HEK293 (cell line): ENCODE data around the gene ALDOA.
A peak's percentile ranks its signal among the peaks of the same experiment; 100 is the strongest.

ENCODE experiments used
- EGR2 ChIP-seq: fragments of 450-650 bp; formaldehyde crosslinking; IDR thresholded peaks from 2 replicates; pipeline ENCODE4 v1.5.1; 2016; ENCODE audit warnings: low read depth, missing biosample characterization, missing genetic modification characterization
- HOXA7 ChIP-seq: sonication (generic); formaldehyde crosslinking; IDR thresholded peaks from 2 replicates; pipeline ENCODE4 v1.8.1; 2022; ENCODE audit warnings: missing genetic modification reagents, borderline replicate concordance
- HOXC10 ChIP-seq: sonication (generic); formaldehyde crosslinking; IDR thresholded peaks from 2 replicates; pipeline ENCODE4 v1.8.1; 2023; ENCODE audit warnings: mild to moderate bottlenecking, missing genetic modification reagents
- KLF16 ChIP-seq: fragments of 450-650 bp; formaldehyde crosslinking; IDR thresholded peaks from 2 replicates; pipeline ENCODE4 v1.5.1; 2017; ENCODE audit warnings: missing biosample characterization, missing genetic modification characterization
- KLF7 ChIP-seq: fragments of 450-650 bp; formaldehyde crosslinking; IDR thresholded peaks from 2 replicates; pipeline ENCODE4 v1.5.1; 2016; ENCODE audit warnings: missing biosample characterization, missing genetic modification characterization, borderline replicate concordance
- REPIN1 ChIP-seq: fragments of 450-650 bp; formaldehyde crosslinking; IDR thresholded peaks from 2 replicates; pipeline ENCODE4 v1.5.1; 2017; ENCODE audit warnings: missing biosample characterization, missing genetic modification characterization, low read depth
- SETDB1 ChIP-seq: IDR thresholded peaks from one replicate; pipeline ENCODE4 v1.6.1; 2017; ENCODE audit warnings: mild to moderate bottlenecking, low read length, moderate library complexity, mixed read lengths; ENCODE audit not compliant: insufficient read length
- YY2 ChIP-seq: fragments of 450-650 bp; formaldehyde crosslinking; IDR thresholded peaks from 2 replicates; pipeline ENCODE4 v1.5.1; 2016; ENCODE audit warnings: missing biosample characterization, missing genetic modification characterization
- ZBTB20 ChIP-seq: fragments of 450-650 bp; formaldehyde crosslinking; IDR thresholded peaks from 2 replicates; pipeline ENCODE4 v1.5.1; 2016; ENCODE audit warnings: missing biosample characterization, missing genetic modification characterization
- ZBTB48 ChIP-seq: fragments of 450-650 bp; formaldehyde crosslinking; IDR thresholded peaks from 2 replicates; pipeline ENCODE4 v1.5.1; 2016; ENCODE audit warnings: missing biosample characterization, missing genetic modification characterization
- ZBTB7A ChIP-seq: fragments of 450-650 bp; formaldehyde crosslinking; IDR thresholded peaks from 2 replicates; pipeline ENCODE4 v1.5.1; 2016; ENCODE audit warnings: low read depth, missing biosample characterization, missing genetic modification characterization
- ZEB2 ChIP-seq: fragments of 450-650 bp; formaldehyde crosslinking; IDR thresholded peaks from 2 replicates; pipeline ENCODE4 v1.5.1; 2016; ENCODE audit warnings: missing biosample characterization, missing genetic modification characterization
- ZFP3 ChIP-seq: fragments of 450-650 bp; formaldehyde crosslinking; IDR thresholded peaks from 2 replicates; pipeline ENCODE4 v1.5.1; 2016; ENCODE audit warnings: low read depth, missing biosample characterization, missing genetic modification characterization
- ZIC2 ChIP-seq: fragments of 450-650 bp; formaldehyde crosslinking; IDR thresholded peaks from 2 replicates; pipeline ENCODE4 v1.5.1; 2016; ENCODE audit warnings: missing biosample characterization, missing genetic modification characterization
- ZNF132 ChIP-seq: fragments of 450-650 bp; formaldehyde crosslinking; IDR thresholded peaks from 2 replicates; pipeline ENCODE4 v1.5.1; 2017; ENCODE audit warnings: missing biosample characterization, missing genetic modification characterization, borderline replicate concordance
- ZNF140 ChIP-seq: fragments of 450-650 bp; formaldehyde crosslinking; IDR thresholded peaks from 2 replicates; pipeline ENCODE4 v1.5.1; 2016; ENCODE audit warnings: missing biosample characterization, missing genetic modification characterization
- ZNF174 ChIP-seq: fragments of 450-650 bp; formaldehyde crosslinking; IDR thresholded peaks from 2 replicates; pipeline ENCODE4 v1.5.0; 2017; ENCODE audit warnings: missing biosample characterization, mild to moderate bottlenecking, missing genetic modification characterization
- ZNF175 ChIP-seq: fragments of 450-650 bp; formaldehyde crosslinking; IDR thresholded peaks from 2 replicates; pipeline ENCODE4 v1.5.1; 2016; ENCODE audit warnings: missing biosample characterization, missing genetic modification characterization
- ZNF341 ChIP-seq: fragments of 450-650 bp; formaldehyde crosslinking; IDR thresholded peaks from 2 replicates; pipeline ENCODE4; 2016; ENCODE audit warnings: low read depth, missing biosample characterization, missing genetic modification characterization
- ZNF391 ChIP-seq: fragments of 450-650 bp; formaldehyde crosslinking; IDR thresholded peaks from 2 replicates; pipeline ENCODE4 v1.5.1; 2016; ENCODE audit warnings: low read depth, missing biosample characterization, missing genetic modification characterization, borderline replicate concordance
- ZNF426 ChIP-seq: fragments of 450-650 bp; formaldehyde crosslinking; IDR thresholded peaks from 2 replicates; pipeline ENCODE4 v1.5.1; 2017; ENCODE audit warnings: missing biosample characterization, missing genetic modification characterization, mild to moderate bottlenecking, inconsistent platforms, moderate library complexity
- ZNF510 ChIP-seq: fragments of 450-650 bp; formaldehyde crosslinking; IDR thresholded peaks from 2 replicates; pipeline ENCODE4 v1.5.1; 2018; ENCODE audit warnings: mild to moderate bottlenecking, missing genetic modification characterization, missing biosample characterization; ENCODE audit not compliant: insufficient replicate concordance
- ZNF660 ChIP-seq: fragments of 450-650 bp; IDR thresholded peaks from 2 replicates; pipeline ENCODE4 v1.5.1; 2018; ENCODE audit warnings: missing biosample characterization, mild to moderate bottlenecking, missing genetic modification characterization
- ZNF76 ChIP-seq: fragments of 450-650 bp; formaldehyde crosslinking; IDR thresholded peaks from 2 replicates; pipeline ENCODE4; 2016; ENCODE audit warnings: low read depth, missing biosample characterization, missing genetic modification characterization, borderline replicate concordance
- TF ChIP-seq, protein P1 (sequence below): fragments of 450-650 bp; formaldehyde crosslinking; IDR thresholded peaks from 2 replicates; pipeline ENCODE4 v1.5.1; 2016; ENCODE audit warnings: missing biosample characterization, missing genetic modification characterization
- TF ChIP-seq, protein P2 (sequence below): fragments of 450-650 bp; formaldehyde crosslinking; IDR thresholded peaks from 2 replicates; pipeline ENCODE4 v1.5.1; 2016; ENCODE audit warnings: missing biosample characterization, missing genetic modification characterization
- TF ChIP-seq, protein P3 (sequence below): fragments of 450-650 bp; formaldehyde crosslinking; IDR thresholded peaks from 2 replicates; pipeline ENCODE4 v1.5.1; 2016; ENCODE audit warnings: missing biosample characterization, missing genetic modification characterization
- TF ChIP-seq, protein P4 (sequence below): fragments of 450-650 bp; formaldehyde crosslinking; IDR thresholded peaks from 2 replicates; pipeline ENCODE4 v1.5.1; 2016; ENCODE audit warnings: missing biosample characterization, missing genetic modification characterization
- TF ChIP-seq, protein P5 (sequence below): fragments of 450-650 bp; formaldehyde crosslinking; IDR thresholded peaks from 2 replicates; pipeline ENCODE4 v1.5.1; 2016; ENCODE audit warnings: missing biosample characterization, missing genetic modification characterization, low read depth

Gene ALDOA

DNA sequence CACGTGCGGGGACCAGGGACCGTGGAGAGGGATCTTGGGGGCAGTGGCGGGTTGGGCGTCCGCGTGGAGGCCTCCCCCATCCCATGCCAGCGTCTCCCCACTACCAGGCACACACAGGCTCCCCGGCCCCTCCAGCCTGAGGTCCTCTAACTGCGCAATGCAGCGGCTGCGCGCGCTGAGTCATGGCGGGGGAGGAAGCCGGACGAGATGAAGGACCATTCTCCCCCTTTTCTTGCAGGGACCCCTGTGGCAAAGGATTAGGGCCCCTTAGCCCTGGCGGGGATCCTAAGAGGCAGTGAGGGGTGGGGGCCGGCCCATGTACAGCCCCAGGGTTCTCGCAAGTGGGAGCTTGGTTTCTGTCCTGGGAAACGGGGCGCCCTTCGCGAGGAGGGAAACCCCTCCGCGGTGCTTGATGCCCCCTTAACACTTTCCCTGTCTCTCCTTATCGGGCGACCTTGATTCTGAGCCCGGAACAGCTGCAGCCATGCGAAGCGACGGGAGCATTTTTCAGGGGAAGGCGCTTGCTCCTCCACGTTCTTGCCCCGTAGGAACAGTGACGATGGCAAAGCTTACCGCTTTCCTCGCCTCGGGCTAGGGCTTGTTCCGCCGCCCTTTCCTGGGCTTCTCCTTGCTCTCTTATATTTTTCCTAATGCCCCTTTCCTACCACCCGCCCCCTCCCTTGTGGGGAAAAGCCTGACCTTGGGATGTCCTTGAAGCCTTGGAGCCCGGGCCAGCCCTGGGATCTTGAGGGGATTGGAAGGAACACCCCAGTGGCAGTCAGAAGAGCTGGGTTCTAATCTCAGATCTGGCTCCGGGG is 592 bp downstream of the ALDOA start (continued):
- TF ChIP-seq, protein P1, sequence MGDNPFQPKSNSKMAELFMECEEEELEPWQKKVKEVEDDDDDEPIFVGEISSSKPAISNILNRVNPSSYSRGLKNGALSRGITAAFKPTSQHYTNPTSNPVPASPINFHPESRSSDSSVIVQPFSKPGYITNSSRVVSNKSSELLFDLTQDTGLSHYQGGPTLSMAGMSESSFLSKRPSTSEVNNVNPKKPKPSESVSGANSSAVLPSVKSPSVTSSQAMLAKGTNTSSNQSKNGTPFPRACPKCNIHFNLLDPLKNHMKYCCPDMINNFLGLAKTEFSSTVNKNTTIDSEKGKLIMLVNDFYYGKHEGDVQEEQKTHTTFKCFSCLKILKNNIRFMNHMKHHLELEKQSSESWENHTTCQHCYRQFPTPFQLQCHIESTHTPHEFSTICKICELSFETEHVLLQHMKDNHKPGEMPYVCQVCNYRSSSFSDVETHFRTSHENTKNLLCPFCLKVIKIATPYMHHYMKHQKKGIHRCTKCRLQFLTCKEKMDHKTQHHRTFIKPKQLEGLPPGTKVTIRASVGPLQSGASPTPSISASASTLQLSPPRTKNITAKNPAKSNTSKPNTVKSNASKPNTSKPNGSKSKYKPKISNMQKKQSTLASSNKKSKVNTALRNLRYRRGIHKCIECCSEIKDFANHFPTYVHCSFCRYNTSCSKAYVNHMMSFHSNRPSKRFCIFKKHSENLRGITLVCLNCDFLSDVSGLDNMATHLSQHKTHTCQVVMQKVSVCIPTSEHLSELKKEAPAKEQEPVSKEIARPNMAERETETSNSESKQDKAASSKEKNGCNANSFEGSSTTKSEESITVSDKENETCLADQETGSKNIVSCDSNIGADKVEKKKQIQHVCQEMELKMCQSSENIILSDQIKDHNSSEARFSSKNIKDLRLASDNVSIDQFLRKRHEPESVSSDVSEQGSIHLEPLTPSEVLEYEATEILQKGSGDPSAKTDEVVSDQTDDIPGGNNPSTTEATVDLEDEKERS (tag by site-specific recombination) = no peak
- TF ChIP-seq ZBTB7A (tag by site-specific recombination) (peak; percentile 47; the same call in 1 of the 2 replicates), SETDB1 (no peak), ZNF510 (tag by site-specific recombination) (no peak), ZBTB20 (no peak; the same call in 1 of the 2 replicates), ZNF175 (tag by site-specific recombination) (no peak), ZNF341 (tag by site-specific recombination) (no peak), ZNF132 (tag by site-specific recombination) (no peak), KLF7 (tag by site-specific recombination) (peak; percentile 35; the same call in 1 of the 2 replicates), REPIN1 (tag by site-specific recombination) (peak; percentile 58; the same call in 1 of the 2 replicates), EGR2 (no peak), HOXA7 (CRISPR knock-in tag) (no peak), ZFP3 (tag by site-specific recombination) (no peak), HOXC10 (no peak), ZNF426 (tag by site-specific recombination) (no peak), ZNF140 (no peak), ZNF76 (tag by site-specific recombination) (peak; percentile 38; the same call in 1 of the 2 replicates), KLF16 (tag by site-specific recombination) (peak; percentile 44; the same call in 1 of the 2 replicates), ZEB2 (tag by site-specific recombination) (no peak), ZBTB48 (tag by site-specific recombination) (peak; percentile 88), ZNF174 (tag by site-specific recombination) (no peak), ZNF660 (tag by site-specific recombination) (0 out of 2 replicates have a peak, but pooled peaks have one; percentile 2), YY2 (tag by site-specific recombination) (peak; percentile 60), ZIC2 (peak; percentile 33; the same call in 1 of the 2 replicates), ZNF391 (peak; percentile 51; the same call in 1 of the 2 replicates)
- TF ChIP-seq, protein P2, sequence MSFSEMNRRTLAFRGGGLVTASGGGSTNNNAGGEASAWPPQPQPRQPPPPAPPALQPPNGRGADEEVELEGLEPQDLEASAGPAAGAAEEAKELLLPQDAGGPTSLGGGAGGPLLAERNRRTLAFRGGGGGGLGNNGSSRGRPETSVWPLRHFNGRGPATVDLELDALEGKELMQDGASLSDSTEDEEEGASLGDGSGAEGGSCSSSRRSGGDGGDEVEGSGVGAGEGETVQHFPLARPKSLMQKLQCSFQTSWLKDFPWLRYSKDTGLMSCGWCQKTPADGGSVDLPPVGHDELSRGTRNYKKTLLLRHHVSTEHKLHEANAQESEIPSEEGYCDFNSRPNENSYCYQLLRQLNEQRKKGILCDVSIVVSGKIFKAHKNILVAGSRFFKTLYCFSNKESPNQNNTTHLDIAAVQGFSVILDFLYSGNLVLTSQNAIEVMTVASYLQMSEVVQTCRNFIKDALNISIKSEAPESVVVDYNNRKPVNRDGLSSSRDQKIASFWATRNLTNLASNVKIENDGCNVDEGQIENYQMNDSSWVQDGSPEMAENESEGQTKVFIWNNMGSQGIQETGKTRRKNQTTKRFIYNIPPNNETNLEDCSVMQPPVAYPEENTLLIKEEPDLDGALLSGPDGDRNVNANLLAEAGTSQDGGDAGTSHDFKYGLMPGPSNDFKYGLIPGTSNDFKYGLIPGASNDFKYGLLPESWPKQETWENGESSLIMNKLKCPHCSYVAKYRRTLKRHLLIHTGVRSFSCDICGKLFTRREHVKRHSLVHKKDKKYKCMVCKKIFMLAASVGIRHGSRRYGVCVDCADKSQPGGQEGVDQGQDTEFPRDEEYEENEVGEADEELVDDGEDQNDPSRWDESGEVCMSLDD (tag by site-specific recombination) = no peak
- TF ChIP-seq, protein P3, sequence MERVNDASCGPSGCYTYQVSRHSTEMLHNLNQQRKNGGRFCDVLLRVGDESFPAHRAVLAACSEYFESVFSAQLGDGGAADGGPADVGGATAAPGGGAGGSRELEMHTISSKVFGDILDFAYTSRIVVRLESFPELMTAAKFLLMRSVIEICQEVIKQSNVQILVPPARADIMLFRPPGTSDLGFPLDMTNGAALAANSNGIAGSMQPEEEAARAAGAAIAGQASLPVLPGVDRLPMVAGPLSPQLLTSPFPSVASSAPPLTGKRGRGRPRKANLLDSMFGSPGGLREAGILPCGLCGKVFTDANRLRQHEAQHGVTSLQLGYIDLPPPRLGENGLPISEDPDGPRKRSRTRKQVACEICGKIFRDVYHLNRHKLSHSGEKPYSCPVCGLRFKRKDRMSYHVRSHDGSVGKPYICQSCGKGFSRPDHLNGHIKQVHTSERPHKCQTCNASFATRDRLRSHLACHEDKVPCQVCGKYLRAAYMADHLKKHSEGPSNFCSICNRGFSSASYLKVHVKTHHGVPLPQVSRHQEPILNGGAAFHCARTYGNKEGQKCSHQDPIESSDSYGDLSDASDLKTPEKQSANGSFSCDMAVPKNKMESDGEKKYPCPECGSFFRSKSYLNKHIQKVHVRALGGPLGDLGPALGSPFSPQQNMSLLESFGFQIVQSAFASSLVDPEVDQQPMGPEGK (tag by site-specific recombination) = no peak
- TF ChIP-seq, protein P4, sequence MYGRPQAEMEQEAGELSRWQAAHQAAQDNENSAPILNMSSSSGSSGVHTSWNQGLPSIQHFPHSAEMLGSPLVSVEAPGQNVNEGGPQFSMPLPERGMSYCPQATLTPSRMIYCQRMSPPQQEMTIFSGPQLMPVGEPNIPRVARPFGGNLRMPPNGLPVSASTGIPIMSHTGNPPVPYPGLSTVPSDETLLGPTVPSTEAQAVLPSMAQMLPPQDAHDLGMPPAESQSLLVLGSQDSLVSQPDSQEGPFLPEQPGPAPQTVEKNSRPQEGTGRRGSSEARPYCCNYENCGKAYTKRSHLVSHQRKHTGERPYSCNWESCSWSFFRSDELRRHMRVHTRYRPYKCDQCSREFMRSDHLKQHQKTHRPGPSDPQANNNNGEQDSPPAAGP (tag by site-specific recombination) = peak; percentile 44; the same call in 1 of the 2 replicates
- TF ChIP-seq, protein P5, sequence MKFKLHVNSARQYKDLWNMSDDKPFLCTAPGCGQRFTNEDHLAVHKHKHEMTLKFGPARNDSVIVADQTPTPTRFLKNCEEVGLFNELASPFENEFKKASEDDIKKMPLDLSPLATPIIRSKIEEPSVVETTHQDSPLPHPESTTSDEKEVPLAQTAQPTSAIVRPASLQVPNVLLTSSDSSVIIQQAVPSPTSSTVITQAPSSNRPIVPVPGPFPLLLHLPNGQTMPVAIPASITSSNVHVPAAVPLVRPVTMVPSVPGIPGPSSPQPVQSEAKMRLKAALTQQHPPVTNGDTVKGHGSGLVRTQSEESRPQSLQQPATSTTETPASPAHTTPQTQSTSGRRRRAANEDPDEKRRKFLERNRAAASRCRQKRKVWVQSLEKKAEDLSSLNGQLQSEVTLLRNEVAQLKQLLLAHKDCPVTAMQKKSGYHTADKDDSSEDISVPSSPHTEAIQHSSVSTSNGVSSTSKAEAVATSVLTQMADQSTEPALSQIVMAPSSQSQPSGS (tag by site-specific recombination) = no peak
